Stimulated activated effector memory CD8-positive, alpha-beta T cell treated with anti-CD3 and anti-CD28 coated beads, Interleukin-12 subunit alpha, Interleukin-12 subunit beta, amount 100 ng/mL, for 72 hours (primary cell): Measurements from ENCODE around the gene MYOCD.

Experiments used
- ATAC-seq: fragments of 150-1000 bp; cut with Tn5 transposase; 2 replicates; pipeline ENCODE4 v1.10.0; 2021
- DNase-seq, 2 donors: peaks; one replicate each; pipeline ENCODE4 v3.0.0; 2021 to 2022; ENCODE audit warnings: low spot score in 2 of 2
- H3K27ac Mint-ChIP-seq: one replicate; pipeline ENCODE4 v1.8.0; 2022; ENCODE audit warnings: mild to moderate bottlenecking, mixed read lengths
- H3K36me3 Mint-ChIP-seq: one replicate; pipeline ENCODE4 v1.8.0; 2022; ENCODE audit warnings: mild to moderate bottlenecking, mixed read lengths
- H3K4me1 Mint-ChIP-seq: one replicate; pipeline ENCODE4 v1.8.0; 2022; ENCODE audit warnings: mixed read lengths
- H3K4me3 Mint-ChIP-seq: one replicate; pipeline ENCODE4 v1.8.0; 2022; ENCODE audit warnings: mild to moderate bottlenecking, mixed read lengths
- H3K9me3 Mint-ChIP-seq: one replicate; pipeline ENCODE4 v1.8.0; 2022; ENCODE audit warnings: mixed read lengths

The MYOCD gene

GRCh38 chr17:12744298-12744697 is 78.6 kb downstream of the MYOCD start:
- no peaks in the 10 kb centered on the region for H3K4me1 Mint-ChIP-seq
- peaks cover 10% of the 10 kb centered on the region for H3K9me3 Mint-ChIP-seq
- H3K27ac Mint-ChIP-seq: no peak overlapping the region
- no peak for ATAC-seq
- DNase-seq: no peak
- no peaks in the 10 kb centered on the region for H3K36me3 Mint-ChIP-seq
- H3K4me3 Mint-ChIP-seq: no peak overlapping the region

GRCh38 chr17:12744786-12745185 is 79.1 kb downstream of the MYOCD start:
- no peak for ATAC-seq

DNA sequence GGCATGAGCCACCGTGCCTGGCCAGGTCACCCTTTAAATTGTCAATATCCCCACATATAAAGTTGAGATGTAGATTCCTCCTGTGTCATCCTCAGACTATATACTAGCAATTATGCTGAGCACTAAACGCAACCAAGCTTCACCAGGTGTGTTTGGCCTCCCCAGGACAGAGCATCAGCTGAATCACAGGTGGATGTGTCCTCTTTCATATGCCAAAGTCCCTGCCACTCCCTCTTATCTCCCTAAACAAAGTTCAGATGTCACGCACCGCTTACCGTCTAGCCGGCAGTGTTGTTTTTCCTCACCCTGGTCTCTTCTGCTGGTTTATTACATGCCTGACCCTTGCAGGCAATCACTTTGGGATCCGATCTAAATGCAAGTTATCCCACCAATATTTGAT is 79.8 kb downstream of the MYOCD start:
- no peak for ATAC-seq

More at GRCh38 chr17:12744786-12745185, 79.1 kb downstream of the MYOCD start:
- H3K36me3 Mint-ChIP-seq: no peaks in the 10 kb centered on the region
- no peaks in the 10 kb centered on the region for H3K4me1 Mint-ChIP-seq
- DNase-seq: no peak
- H3K4me3 Mint-ChIP-seq: no peak overlapping the region
- no peak overlapping the region for H3K27ac Mint-ChIP-seq
- peaks cover 10% of the 10 kb centered on the region for H3K9me3 Mint-ChIP-seq

DNA sequence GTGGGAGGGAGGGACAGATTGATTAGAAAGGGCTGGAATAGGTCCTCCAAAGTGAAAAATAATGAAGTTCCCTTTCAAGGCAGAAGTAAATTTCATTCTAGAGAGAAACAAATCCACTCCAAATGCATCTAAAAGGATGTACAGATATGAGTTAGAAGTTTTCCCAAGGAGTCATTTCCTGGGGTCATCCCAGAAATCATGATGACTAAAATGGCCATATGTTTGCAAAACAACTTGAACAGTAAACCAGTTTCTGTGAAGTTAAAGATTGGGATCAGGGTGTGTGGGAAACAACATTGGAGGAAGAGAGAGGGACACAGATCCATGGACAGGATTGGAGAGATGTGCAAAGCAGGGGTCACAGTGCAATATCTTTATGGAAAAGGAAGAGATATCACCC is 91.1 kb downstream of the MYOCD start:
- Mint-ChIP-seq H3K4me3 (no peak overlapping the region), H3K36me3 (no peaks in the 10 kb centered on the region), H3K4me1 (no peaks in the 10 kb centered on the region), H3K9me3 (peaks cover 6% of the 10 kb centered on the region), H3K27ac (no peak overlapping the region)
- DNase-seq (no peak), ATAC-seq (no peak)

More for the DNA sequence above, 79.8 kb downstream of the MYOCD start:
- no peaks in the 10 kb centered on the region for H3K4me1 Mint-ChIP-seq
- H3K36me3 Mint-ChIP-seq: no peaks in the 10 kb centered on the region
- H3K27ac Mint-ChIP-seq: no peak overlapping the region
- no peak for DNase-seq
- no peak overlapping the region for H3K4me3 Mint-ChIP-seq
- peaks cover 10% of the 10 kb centered on the region for H3K9me3 Mint-ChIP-seq

DNA sequence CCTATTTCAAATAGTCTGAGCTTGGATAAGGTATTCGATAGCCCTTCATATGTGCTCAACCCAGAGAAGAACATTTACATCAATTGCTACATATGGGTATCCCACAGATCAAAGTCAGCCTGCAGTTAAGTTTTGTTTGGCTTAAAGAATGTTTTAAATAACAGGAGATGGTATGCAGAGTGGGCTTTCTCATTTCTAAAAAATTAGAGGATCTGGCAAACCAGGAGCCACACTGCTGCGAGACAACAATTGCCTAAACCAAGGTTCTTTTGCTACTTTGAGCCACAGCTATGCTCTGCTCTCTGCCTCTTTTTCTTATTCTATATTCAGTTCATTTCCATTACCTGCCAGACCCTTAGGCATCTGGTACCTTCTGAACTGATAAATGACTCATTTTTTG is 93.4 kb downstream of the MYOCD start:
- ATAC-seq (no peak), DNase-seq (no peak)
- H3K4me1 Mint-ChIP-seq: no peaks in the 10 kb centered on the region
- no peak overlapping the region for H3K4me3 Mint-ChIP-seq
- peaks cover 13% of the 10 kb centered on the region for H3K9me3 Mint-ChIP-seq
- H3K36me3 Mint-ChIP-seq: no peaks in the 10 kb centered on the region
- H3K27ac Mint-ChIP-seq: no peak overlapping the region

DNA sequence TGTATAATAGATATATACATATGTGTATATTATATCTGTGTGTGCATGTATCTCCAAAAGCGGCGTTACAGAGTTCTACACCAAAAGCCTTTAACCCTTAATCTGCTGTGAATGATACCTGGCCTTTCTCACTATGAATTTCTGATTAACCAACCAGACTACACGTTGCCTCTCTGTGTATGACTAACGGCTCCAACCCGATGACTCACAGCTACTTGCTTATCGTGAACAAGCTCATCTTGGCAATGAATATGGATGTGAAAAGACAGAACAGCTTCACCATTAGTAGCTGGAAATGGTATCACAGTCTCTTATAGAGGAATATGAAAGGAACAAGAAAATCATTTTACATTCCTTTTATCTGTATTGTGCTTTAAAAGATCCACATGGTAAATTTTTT is 99.9 kb downstream of the MYOCD start:
- Mint-ChIP-seq H3K4me3 (no peak overlapping the region), H3K27ac (no peak overlapping the region), H3K36me3 (no peaks in the 10 kb centered on the region), H3K9me3 (peaks cover 13% of the 10 kb centered on the region), H3K4me1 (no peaks in the 10 kb centered on the region)
- ATAC-seq (no peak), DNase-seq (no peak)

DNA sequence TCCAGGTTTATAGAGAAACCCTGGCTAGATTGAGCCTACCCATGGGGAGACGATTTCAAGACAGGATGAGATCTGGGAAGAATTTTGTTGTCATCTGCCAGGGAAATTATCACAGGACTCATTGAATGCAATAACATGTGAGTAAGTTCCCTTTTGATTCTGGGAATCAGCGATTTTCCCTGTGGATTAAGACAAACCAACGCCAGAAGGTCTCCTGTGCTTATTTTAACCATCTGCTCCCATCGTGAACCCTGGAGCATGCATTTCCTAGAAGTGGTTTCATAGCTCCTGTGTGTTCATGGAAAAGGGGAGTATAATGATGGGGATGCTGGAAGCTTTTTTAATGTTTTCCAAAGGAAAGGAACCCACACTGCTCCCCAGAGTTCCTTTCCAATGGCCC is 102.6 kb downstream of the MYOCD start:
- no peaks in the 10 kb centered on the region for H3K4me1 Mint-ChIP-seq
- no peak overlapping the region for H3K4me3 Mint-ChIP-seq
- H3K27ac Mint-ChIP-seq: no peak overlapping the region
- ATAC-seq (no peak), DNase-seq (no peak)
- H3K36me3 Mint-ChIP-seq: no peaks in the 10 kb centered on the region
- H3K9me3 Mint-ChIP-seq: peaks cover 3% of the 10 kb centered on the region

- no peak for DNase-seq
- Mint-ChIP-seq H3K27ac (no peak overlapping the region), H3K36me3 (no peaks in the 10 kb centered on the region)
Measured at GRCh38 chr17:12769981-12770380, 104.3 kb downstream of the MYOCD start.

DNA sequence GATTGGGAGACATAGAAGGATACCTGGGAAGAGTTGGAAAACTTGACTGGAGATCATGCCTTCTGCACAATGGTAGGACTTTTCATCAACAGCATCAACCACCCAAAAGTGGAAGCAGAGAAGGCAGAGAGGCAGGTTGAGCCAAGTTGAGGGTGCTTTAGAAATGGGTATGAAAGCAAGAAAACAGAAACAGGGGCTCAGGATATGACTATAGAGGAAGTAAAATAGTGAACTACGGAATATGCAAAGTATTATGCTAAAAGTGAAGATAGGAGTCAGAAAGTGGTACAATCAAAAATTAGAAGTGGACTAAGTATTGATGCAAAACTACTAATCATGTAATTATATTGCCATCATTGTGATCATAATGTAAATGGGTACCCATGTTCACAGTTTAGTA is 107.5 kb downstream of the MYOCD start:
- DNase-seq (no peak), ATAC-seq (no peak)
- no peak overlapping the region for H3K27ac Mint-ChIP-seq
- H3K4me3 Mint-ChIP-seq: no peak overlapping the region
- no peaks in the 10 kb centered on the region for H3K4me1 Mint-ChIP-seq
- peaks cover 6% of the 10 kb centered on the region for H3K9me3 Mint-ChIP-seq
- H3K36me3 Mint-ChIP-seq: no peaks in the 10 kb centered on the region

More at GRCh38 chr17:12769981-12770380, 104.3 kb downstream of the MYOCD start:
- no peak overlapping the region for H3K4me3 Mint-ChIP-seq
- peaks cover 3% of the 10 kb centered on the region for H3K9me3 Mint-ChIP-seq
- no peaks in the 10 kb centered on the region for H3K4me1 Mint-ChIP-seq
- no peak for ATAC-seq

GRCh38 chr17:12789075-12789480 is 123.4 kb downstream of the MYOCD start:
- no peaks in the 10 kb centered on the region for H3K36me3 Mint-ChIP-seq
- peaks cover 8% of the 10 kb centered on the region for H3K4me1 Mint-ChIP-seq
- no peaks in the 10 kb centered on the region for H3K9me3 Mint-ChIP-seq
- no peak overlapping the region for H3K27ac Mint-ChIP-seq
- peak overlapping the region; percentile 59 for H3K4me3 Mint-ChIP-seq
- no peak for ATAC-seq
- DNase-seq: no peak

GRCh38 chr17:12789481-12790248 is 124.0 kb downstream of the MYOCD start, which contains the start of gene ARHGAP44:
ARHGAP44 (plus strand) TSS chr17:12789498; CDS start chr17:12789839, 341 bp downstream.
- H3K36me3 Mint-ChIP-seq: no peaks in the 10 kb centered on the region
- H3K27ac Mint-ChIP-seq: no peak within 1 kb of the TSS
- DNase-seq (peak; percentile 3 to 50), ATAC-seq (peak; percentile 63)
- peaks cover 8% of the 10 kb centered on the region for H3K4me1 Mint-ChIP-seq
- peak within 1 kb of the TSS; percentile 59 for H3K4me3 Mint-ChIP-seq
- H3K9me3 Mint-ChIP-seq: no peaks in the 10 kb centered on the region

GRCh38 chr17:12790249-12791106 is 124.8 kb downstream of the MYOCD start:
- DNase-seq (no peak), ATAC-seq (no peak)
- Mint-ChIP-seq H3K9me3 (no peaks in the 10 kb centered on the region), H3K36me3 (no peaks in the 10 kb centered on the region), H3K4me1 (peaks cover 8% of the 10 kb centered on the region), H3K4me3 (peak overlapping the region; percentile 59), H3K27ac (no peak overlapping the region)

DNA sequence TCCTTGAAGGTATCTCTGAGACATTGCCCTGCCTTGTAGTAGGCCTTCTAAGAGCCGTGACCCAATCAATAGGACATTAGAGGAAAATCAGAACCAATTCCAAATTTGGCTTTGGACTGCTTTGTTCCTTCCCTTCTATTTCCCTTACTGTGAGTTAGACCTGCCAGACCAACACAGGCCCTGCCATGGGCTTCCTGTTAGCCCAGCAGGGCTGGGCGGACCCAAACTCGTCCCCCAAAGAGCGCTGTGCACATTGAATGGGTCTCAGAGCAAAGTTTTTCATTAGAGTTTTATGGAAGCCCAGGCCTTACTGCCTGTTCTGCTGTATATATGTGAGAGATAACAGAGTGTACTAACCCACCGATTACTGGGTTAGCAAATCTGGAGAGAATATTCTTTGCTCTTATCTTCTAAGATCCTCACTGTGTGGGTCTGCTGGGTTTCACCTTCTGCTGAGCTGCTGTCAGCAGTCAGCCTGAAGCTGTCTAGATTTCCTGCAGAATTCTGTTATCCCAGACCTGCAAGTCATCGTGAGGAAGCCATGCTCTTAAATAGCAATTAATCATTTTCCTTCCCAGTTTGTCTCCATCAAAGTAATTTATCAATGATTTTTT is 129.3 kb downstream of the MYOCD start:
- no peaks in the 10 kb centered on the region for H3K9me3 Mint-ChIP-seq
- peaks cover 5% of the 10 kb centered on the region for H3K4me1 Mint-ChIP-seq
- no peak for DNase-seq
- H3K36me3 Mint-ChIP-seq: no peaks in the 10 kb centered on the region
- no peak overlapping the region for H3K4me3 Mint-ChIP-seq
- no peak for ATAC-seq
- H3K27ac Mint-ChIP-seq: no peak overlapping the region

DNA sequence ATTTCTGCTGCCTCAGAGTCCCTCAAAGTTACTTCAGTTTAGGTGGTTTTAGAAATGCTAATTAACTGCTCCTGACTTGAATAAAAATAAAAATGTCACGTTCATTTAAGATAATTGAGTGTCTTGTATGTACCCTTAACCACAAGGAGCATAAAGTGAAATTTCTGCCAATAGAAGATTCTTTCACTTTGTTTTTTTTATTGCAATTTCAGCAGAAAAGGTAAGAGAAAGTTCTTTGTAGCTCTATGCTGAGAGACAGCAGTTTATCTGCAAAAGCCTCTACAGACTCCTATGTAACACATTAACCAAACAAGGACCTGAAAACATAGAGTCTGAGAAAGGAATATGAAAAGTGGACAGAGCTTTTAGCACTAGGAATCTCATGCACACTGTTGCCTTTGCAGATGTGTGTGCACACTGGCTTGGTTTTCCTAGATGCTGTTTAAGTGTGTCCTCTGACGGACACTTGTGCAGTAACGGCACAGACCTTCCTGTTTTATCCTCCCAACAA is 135.2 kb downstream of the MYOCD start:
- DNase-seq: no peak

DNA sequence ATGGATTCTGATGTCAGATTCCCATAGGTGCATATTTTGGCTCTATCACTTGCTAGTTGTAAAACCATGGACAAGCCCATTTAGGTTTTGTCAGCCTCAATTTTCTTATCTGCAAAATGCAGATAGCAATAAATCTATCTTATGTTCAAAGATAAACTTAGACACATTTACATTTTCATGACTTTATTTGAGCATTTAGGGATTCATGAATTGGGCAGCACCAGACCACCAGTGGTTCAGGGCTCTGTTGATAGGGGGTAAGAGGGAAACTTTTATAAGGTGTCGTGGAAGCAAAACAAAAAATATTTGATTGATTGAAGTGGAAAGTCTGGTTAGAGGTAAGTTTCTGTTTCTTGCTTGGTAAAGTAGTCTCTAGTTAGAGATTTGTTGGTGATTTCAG is 140.9 kb downstream of the MYOCD start:
- DNase-seq (no peak), ATAC-seq (no peak)
- no peaks in the 10 kb centered on the region for H3K4me1 Mint-ChIP-seq
- H3K27ac Mint-ChIP-seq: no peak overlapping the region
- H3K9me3 Mint-ChIP-seq: peaks cover 15% of the 10 kb centered on the region
- H3K36me3 Mint-ChIP-seq: no peaks in the 10 kb centered on the region
- no peak overlapping the region for H3K4me3 Mint-ChIP-seq

More for the DNA sequence above, 135.2 kb downstream of the MYOCD start:
- Mint-ChIP-seq H3K9me3 (peaks cover under 1% of the 10 kb centered on the region), H3K4me1 (no peaks in the 10 kb centered on the region), H3K4me3 (no peak overlapping the region), H3K27ac (no peak overlapping the region), H3K36me3 (no peaks in the 10 kb centered on the region)
- ATAC-seq: no peak
